ENCODE results near the gene KIF26A.
"Not testable (repeated sequence)": the region's sequence is repeated elsewhere in the genome, so short reads cannot be mapped to it uniquely, and the experiment has no call there.

The KIF26A gene

DNA sequence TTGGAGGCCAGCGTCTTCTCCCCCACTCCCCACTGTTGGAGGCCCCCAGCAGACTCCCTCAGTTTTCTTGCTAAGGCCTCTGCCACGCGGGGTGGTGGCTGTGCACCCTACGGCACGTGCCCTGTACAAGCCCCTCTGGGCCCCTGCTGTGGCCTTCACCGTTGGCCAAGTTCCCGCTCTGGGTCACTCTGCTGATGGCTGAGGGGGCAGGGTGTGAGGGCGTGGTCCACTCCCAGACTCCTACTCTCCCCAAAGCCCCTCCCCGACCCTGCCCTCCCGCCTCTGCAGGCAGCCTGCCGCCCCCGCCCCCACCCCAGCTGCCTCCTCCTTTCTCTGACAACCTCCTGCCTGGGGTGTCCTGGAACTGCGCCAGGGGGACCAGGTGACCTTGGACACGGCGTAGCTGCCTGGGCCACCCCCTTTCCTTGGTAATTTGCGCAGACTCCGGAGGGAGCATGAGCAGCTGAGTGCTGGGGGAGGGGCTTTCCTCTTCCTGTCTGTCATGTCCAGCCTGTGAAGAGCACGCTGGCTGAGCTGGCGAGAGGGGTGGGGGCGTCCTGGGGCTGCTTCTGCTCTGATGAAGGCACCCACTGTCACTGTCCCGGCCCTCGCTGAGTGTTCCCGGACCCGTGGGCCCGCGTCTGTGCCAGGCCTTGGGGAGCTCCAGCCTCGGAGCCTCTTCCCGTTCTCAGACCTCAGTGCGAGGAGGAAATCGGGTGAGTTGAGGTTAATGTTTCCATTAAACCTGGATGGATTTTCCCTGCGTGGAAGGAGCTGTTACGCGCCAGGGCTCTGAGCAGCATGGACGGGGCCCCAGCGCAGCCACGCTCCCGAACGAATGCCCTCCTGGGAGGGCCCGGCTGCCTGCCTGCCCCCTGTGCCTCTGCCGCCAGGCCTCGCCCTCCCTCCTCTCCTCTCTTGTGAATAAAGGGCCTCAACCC is 85.0 kb downstream of the KIF26A start:
- DNase-seq (ENCODE audit: low read depth), result no peak

DNA sequence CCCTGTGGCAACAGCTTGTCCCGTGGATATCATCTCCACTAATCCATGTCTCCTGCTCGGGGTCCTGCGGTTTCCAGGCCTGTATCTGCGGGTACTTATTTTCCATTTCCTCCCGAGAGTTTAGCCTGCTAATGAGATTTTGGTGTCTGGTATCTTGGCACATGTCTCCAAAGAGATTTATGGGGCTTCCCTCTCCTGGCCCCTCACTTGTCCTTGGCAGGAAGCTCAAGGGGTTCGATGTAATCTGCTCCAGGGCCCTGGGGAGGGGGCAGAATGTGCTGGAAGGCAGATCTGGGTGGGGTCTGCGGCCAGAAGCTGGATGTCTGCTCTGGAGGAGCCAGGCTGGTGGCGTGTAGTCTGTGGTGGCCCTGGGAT is 85.7 kb downstream of the KIF26A start:
- DNase-seq (ENCODE audit: low read depth), result no peak

DNA sequence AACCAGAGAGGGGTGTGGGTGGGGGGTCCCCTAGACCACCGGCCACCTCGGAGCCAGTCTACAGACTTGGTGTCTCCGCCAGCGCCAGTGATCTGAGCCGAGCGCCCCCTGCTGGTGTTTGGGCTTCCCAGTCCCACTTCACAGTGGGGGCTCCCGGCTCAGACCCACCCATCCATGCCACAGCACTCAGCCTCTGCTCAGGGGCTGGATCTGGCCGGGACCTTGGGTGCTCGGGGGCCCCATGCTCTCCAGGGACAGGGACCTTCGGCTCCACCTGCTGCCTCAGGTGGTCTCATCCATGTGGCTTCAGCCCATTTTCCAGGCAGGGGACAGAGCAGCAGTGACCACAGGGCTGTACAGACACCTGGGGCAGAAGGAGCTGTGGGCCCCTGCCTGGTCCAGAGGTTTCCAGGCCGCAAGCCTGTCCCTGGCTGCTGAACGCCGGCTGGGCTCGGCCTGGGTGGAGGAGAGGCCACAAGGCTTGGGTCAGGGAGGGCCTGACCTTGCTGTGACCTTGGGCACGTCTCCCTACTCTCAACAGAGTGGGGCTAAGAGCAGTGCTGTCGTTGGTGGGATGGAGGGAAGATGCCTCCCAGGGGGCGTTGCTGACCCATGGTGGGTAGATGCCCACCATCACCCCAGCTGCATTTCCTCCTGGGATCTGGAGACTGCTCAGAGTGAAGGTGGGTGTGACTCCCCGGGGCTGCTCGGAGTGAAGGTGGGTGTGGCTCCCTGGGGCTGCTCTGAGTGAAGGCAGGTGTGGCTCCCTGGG is 86.3 kb downstream of the KIF26A start:
- no peak for DNase-seq (ENCODE audit: low read depth)

GRCh38 chr14:104225278-104226190 is 87.1 kb downstream of the KIF26A start:
- not testable (repeated sequence) for DNase-seq (ENCODE audit: low read depth)

GRCh38 chr14:104226421-104227383 is 88.3 kb downstream of the KIF26A start:
- no peak for DNase-seq (ENCODE audit: low read depth)

GRCh38 chr14:104227806-104228205 is 89.4 kb downstream of the KIF26A start:
- no peak for DNase-seq (ENCODE audit: low read depth)

DNA sequence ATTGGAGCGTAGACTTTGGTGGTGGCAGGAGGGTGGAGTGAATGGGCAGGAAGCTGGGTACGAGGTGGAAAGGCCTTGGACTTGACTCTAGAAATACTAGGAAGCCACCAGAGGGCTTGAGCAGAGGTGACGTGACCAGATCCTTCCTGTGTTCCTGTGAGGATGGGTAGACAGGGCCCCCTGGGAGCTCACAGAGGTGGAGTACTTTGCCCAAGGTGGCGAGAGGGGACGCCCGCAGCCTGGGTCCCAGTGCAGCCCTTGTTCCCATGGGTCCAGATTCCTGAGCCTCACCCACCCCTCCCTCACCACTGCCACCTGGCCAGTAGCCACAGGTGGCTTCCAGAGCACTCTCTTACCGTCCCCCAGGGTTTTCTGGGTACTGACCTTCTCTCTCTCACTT is 89.8 kb downstream of the KIF26A start:
- no peak for DNase-seq (ENCODE audit: low read depth)

DNA sequence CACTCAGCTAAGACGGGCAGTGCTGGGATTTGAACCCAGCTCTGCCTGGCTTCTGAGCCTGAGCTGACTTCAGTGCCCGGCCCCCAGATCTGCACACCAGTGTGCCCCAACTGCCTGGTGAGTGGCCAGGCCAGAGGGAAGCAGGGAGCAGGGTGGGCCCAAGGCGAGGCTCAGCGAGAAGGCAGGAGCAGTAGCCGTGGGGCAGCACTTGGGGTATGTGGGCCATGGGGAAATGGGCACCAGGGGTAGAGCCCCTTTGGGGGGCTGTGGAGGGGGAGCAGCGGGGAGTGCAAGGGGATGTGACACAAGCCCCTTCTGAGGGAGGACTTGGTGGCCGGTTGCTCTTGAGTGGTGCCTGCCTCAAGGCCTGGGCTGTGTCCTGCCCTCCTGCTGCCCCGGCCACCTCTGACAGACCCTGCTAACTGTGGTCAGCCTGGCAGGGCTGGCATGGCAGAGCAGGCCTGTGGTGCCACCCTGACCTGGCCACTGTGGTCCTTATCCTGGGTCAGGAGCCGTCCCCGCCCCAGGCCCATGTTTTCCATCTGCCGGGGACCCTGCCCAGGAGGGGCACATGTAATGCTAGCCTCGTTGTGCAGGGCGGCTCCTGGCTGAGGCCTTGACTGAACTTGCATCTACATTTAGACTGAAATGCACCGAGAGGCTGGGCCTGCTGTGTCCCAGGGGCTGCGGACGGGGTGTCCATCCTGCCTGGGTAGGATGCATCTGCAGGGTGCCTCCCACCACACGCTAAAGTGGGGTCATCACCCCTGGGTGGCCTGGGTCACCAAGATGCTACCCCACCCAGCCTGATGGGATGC is 90.5 kb downstream of the KIF26A start:
- DNase-seq (ENCODE audit: low read depth), result no peak

DNA sequence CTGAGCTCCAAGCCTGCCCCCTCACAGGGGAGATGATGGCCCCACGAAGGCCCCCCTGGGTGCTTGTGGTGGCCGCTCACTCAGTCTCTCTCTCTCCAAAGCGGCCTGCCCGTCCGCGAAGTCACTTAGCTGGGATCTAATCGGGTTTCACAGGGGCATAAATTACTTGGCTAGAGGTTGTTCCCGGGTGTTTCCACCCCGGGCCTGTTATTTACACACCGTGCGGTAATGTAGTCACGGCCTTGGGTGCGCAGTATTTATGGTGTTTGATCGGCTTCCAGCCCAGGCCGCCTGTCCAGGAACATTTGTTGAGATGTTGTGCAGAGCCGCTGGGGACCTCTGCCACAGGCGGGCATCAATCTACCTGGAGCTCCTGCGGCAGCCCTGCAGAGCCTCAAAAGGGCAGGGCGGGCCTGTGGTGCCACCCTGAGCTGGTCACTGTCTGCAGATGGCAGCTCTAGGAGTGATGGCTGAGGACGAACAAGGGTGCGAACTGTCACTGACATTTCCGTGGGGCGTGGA is 91.2 kb downstream of the KIF26A start:
- DNase-seq (ENCODE audit: low read depth), result no peak

GRCh38 chr14:104230119-104230815 is 91.9 kb downstream of the KIF26A start:
- no peak for DNase-seq (ENCODE audit: low read depth)
